ENCODE measurements around the gene PPP6R1.

DNA sequence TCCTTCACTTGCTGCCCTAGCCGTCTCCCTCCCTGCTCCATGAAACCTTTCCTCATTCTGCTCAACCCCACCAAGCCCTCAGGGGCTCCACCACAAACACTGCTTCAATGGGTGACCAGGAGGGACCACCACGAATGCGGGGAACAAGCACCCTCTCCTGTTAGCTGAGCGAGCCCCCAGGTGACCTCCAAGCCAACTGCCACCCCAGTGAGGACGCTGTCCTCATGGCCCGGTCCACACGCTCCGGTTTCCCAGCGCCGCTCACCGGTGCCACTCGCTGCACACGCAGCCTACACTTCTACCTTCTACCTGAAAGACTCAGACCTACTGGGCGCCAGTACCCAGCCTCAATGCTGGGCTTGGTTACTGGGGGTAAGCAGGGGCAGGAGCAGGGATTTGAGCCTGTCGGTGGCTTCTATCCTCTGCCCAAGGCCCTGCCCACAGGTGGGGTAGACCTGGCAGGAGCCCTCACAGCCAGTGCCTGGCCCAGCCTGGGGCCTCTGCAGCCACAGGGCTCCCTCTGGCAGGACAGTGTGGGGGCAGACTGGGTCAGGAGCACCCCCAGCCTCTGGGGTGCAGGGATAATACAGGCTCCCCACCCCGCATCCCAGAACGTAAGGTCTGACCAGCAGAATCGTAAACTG, 29.6 kb downstream of the PPP6R1 start:
- no peak for TF ChIP-seq POLR2A (IDR thresholded peaks at IDR 0.05)
- TF ChIP-seq, protein P1, sequence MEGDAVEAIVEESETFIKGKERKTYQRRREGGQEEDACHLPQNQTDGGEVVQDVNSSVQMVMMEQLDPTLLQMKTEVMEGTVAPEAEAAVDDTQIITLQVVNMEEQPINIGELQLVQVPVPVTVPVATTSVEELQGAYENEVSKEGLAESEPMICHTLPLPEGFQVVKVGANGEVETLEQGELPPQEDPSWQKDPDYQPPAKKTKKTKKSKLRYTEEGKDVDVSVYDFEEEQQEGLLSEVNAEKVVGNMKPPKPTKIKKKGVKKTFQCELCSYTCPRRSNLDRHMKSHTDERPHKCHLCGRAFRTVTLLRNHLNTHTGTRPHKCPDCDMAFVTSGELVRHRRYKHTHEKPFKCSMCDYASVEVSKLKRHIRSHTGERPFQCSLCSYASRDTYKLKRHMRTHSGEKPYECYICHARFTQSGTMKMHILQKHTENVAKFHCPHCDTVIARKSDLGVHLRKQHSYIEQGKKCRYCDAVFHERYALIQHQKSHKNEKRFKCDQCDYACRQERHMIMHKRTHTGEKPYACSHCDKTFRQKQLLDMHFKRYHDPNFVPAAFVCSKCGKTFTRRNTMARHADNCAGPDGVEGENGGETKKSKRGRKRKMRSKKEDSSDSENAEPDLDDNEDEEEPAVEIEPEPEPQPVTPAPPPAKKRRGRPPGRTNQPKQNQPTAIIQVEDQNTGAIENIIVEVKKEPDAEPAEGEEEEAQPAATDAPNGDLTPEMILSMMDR (IDR thresholded peaks at IDR 0.05 in 4 of 5, conservative IDR thresholded peaks at IDR 0.05 in 1 of 5), result no peak

Data from gastrocnemius medialis (tissue), 4 donors.